H1 (cell line): ENCODE results near the gene TBC1D22A. TPM values are rescaled to one million over a fixed set of nuclear protein-coding genes. Genes with fewer than 3 reads are reported as not detected.

Experiments used
- JUND ChIP-seq: IDR thresholded peaks from 2 replicates; pipeline ENCODE4 v1.6.1; 2011; ENCODE audit warnings: mild to moderate bottlenecking, improper control_type of control experiment, low read length
- KDM4A ChIP-seq: IDR thresholded peaks from one replicate; pipeline ENCODE4 v1.7.1; 2012; ENCODE audit warnings: low read depth, mild to moderate bottlenecking, moderate library complexity, low read length, inconsistent platforms; ENCODE audit not compliant: severe bottlenecking
- polyA plus RNA-seq, 7 experiments: library from polyadenylated mRNA; depleted of rRNA in 3 of 7; stranded (reverse) in 5 of 7; unstranded in 2 of 7; fragments of >200 nt in 5 of 7; fragments of 200-250 nt in 2 of 7; gene quantifications; 1 replicate in 5 of 7; 2 replicates in 1 of 7; 4 replicates in 1 of 7; pipeline versions ENCODE4 v1.2.1 to v1.2.3, GENCODE V29; 2011 to 2013; ENCODE audit warnings: missing spikeins in 2 of 7, mixed read lengths in 2 of 7
- total RNA-seq: library from RNA; stranded (reverse); fragmentation: NEBNext Ultra II Directional; extraction: Animal tissue kit (Norgen Biotek cat#: 25700); gene quantifications from 2 replicates; pipeline ENCODE4 v1.2.1, GENCODE V29; 2021

The TBC1D22A gene
- total and polyA plus RNA-seq, 2 of the 8 experiments (the other 6 are each of a cell fraction or from before 2014, with no cell fraction given): 11.9 to 18.4 TPM

DNA sequence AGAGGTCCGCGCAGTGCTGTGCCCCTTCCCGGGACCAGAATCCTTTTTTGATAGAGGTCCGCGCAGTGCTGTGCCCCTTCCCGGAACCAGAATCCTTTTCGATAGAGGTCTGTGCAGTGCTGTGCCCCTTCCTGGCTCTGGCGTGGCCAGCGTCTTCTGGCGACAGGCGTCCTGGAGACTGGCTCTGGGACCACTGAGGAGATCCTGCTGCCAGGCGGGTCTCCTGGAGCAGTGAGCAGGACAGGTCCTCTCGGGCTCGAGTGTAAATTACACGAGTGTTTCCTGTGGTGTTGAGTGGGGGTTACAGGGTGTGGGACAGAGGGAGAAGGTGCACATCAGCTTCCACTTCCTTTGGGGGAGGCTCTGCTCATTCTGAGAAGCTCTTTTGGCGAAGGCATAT, 98.1 kb downstream of the TBC1D22A start (continued):
- TF ChIP-seq KDM4A (no peak), JUND (no peak)
